ENCODE data around the gene ADTRP. TPM values are rescaled to one million over a fixed set of nuclear protein-coding genes. Genes with fewer than 3 reads are reported as not detected.

ADTRP gene
- total and polyA plus RNA-seq, 12 donors: 0.20 to 1.1 (median 0.35) TPM; not detected in 5

GRCh38 chr6:11821781-11822180 lies 43.2 kb upstream of the ADTRP start:
- 78 to 90% (median 82%) methylated on average over 3 of the region's 3 CpGs for WGBS, 4 donors
- no peaks in the 10 kb centered on the region for H3K9me3 ChIP-seq (replicated peaks in 1 of 3)
- TF ChIP-seq POLR2A (IDR thresholded peaks at IDR 0.05): no peak
- TF ChIP-seq CTCF (IDR thresholded peaks at IDR 0.05): no peak
- no peak overlapping the region for H3K27ac ChIP-seq
- H3K27me3 ChIP-seq: no peaks in the 10 kb centered on the region
- DNase-seq: no peak
- H3K4me1 ChIP-seq (replicated peaks in 1 of 2): no peaks in the 10 kb centered on the region
- H3K4me3 ChIP-seq: no peak overlapping the region
- intact Hi-C loops (cut with DNase I): no loop called here
- H3K36me3 ChIP-seq (replicated peaks in 1 of 2): no peaks in the 10 kb centered on the region

GRCh38 chr6:11820821-11821220 lies 42.2 kb upstream of the ADTRP start:
- TF ChIP-seq CTCF (IDR thresholded peaks at IDR 0.05): no peak
- no peak for TF ChIP-seq POLR2A (IDR thresholded peaks at IDR 0.05)
- no peaks in the 10 kb centered on the region for H3K36me3 ChIP-seq (replicated peaks in 1 of 2)
- no peaks in the 10 kb centered on the region for H3K27me3 ChIP-seq
- no peak overlapping the region for H3K4me3 ChIP-seq
- intact Hi-C loops (cut with DNase I): no loop called here
- no peaks in the 10 kb centered on the region for H3K4me1 ChIP-seq (replicated peaks in 1 of 2)
- WGBS, 4 donors: 70 to 81% (median 79%) methylated on average over 4 of the region's 4 CpGs
- H3K27ac ChIP-seq: no peak overlapping the region
- DNase-seq: no peak
- no peaks in the 10 kb centered on the region for H3K9me3 ChIP-seq (replicated peaks in 1 of 3)

GRCh38 chr6:11819486-11819885 lies 40.9 kb upstream of the ADTRP start:
- Histone ChIP-seq H3K9me3 (replicated peaks in 1 of 3) (no peaks in the 10 kb centered on the region), H3K27me3 (no peaks in the 10 kb centered on the region), H3K4me1 (replicated peaks in 1 of 2) (no peaks in the 10 kb centered on the region), H3K4me3 (no peak overlapping the region), H3K27ac (no peak overlapping the region), H3K36me3 (replicated peaks in 1 of 2) (no peaks in the 10 kb centered on the region)
- DNase-seq: no peak
- TF ChIP-seq POLR2A (IDR thresholded peaks at IDR 0.05) (no peak), CTCF (IDR thresholded peaks at IDR 0.05) (no peak)
- intact Hi-C loops (cut with DNase I): no loop called here
- WGBS, 4 donors: 93 to 97% (median 97%) methylated on average over 3 of the region's 3 CpGs

- no peak overlapping the region for H3K27ac ChIP-seq
- no peaks in the 10 kb centered on the region for H3K36me3 ChIP-seq (replicated peaks in 1 of 2)
- intact Hi-C loops (cut with DNase I): no loop called here
- no peaks in the 10 kb centered on the region for H3K9me3 ChIP-seq (replicated peaks in 1 of 3)
- no peaks in the 10 kb centered on the region for H3K27me3 ChIP-seq
- DNase-seq: no peak
- TF ChIP-seq POLR2A (IDR thresholded peaks at IDR 0.05) (no peak), CTCF (IDR thresholded peaks at IDR 0.05) (no peak)
- H3K4me1 ChIP-seq (replicated peaks in 1 of 2): peaks cover 0 to 3% of the 10 kb centered on the region in 2 donors
- 76 to 94% (median 81%) methylated on average over 1 of the region's 1 CpG for WGBS, 4 donors
- no peak overlapping the region for H3K4me3 ChIP-seq
Measured at GRCh38 chr6:11815231-11815630, 36.6 kb upstream of the ADTRP start.
